Activated gamma-delta T cell (primary cell): Measurements from ENCODE around the gene DBH.

ENCODE experiments used
- DNase-seq: peaks from one replicate; lab custom pipeline; 2025; lab: John Stamatoyannopoulos, UW

Gene DBH

GRCh38 chr9:133701981-133702797 is 66.0 kb downstream of the DBH start:
- no peak for DNase-seq

GRCh38 chr9:133702798-133703590 is 66.8 kb downstream of the DBH start:
- DNase-seq, result no peak

DNA sequence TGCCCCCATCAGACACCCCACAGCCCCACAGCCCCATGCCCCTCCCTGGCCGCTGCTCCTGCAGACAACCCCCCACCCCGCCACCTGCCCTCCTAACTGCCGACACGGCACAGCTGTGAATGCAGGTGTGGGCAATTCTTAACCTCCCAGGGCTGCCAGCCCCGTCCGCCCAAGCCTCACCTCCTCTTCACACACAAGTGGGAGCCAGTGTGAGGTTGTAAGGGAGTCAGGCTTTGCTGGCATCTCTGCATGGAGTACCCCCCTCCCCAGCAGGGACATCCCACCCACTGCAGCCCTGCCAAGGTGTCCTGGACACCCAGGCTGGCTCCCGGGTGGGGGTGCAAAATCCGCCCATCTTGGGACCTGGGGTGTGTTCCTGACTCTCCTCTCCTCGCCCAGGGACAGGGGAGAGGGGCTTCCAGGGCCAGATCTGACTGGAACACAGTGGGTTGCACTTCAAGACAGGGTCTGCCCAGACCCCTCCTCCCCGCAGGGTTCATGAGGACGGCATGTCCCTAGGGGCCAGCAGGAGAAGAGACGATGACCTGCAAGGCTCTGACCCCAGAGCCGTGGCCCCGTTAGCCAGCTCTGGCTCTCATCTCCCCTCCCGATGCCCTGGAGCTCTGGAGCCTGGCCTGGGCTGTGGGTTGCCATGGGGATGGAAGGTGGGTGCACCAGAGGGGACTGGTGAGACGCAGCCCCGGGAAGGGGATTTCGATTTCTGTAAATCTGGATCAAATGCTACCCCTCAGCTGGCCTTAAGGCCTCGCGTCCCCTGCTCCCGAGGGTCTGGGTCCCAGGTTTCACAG is 67.6 kb downstream of the DBH start:
- no peak for DNase-seq

DNA sequence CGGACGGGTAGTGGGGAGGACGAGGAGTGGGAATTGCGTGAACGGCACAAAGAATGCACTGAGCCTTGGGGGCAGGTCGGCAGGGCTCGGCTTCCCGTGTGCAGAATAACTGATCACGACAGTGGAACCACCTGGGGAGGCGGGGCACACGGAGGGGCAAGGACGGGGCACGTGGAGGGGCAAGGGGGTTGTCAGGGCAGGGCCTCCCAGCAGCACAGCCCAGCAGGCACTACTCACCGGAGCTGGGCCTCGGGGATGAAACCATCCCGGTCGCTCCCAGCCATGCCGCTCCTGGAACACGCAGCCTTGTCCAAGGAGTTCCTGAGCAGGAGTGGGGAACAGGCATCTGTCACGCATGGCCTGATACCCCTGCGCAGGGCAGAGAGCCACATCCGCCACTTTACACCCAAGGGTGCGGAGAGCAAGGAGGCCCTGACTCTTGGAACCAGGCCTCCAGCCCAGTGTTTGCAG is 68.6 kb downstream of the DBH start:
- no peak for DNase-seq

DNA sequence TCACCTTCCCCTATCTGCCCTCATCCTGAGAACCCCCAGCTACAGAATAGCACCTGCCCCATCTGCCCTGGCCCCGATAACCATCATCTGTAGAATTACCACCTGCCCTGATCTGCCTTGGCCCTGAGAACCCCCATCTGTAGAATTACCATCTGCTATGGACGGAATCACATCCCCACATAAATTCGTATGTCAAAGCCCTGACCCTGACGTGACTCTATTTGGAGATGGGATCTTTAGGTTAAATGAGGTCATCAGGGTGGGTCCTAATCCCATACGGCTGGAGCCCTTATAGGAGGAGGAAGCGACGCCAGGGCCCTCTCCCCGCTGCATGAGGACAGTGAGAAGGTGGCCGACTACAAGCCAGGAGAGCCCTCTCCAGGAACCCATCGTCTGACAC is 69.4 kb downstream of the DBH start:
- DNase-seq, result no peak

DNA sequence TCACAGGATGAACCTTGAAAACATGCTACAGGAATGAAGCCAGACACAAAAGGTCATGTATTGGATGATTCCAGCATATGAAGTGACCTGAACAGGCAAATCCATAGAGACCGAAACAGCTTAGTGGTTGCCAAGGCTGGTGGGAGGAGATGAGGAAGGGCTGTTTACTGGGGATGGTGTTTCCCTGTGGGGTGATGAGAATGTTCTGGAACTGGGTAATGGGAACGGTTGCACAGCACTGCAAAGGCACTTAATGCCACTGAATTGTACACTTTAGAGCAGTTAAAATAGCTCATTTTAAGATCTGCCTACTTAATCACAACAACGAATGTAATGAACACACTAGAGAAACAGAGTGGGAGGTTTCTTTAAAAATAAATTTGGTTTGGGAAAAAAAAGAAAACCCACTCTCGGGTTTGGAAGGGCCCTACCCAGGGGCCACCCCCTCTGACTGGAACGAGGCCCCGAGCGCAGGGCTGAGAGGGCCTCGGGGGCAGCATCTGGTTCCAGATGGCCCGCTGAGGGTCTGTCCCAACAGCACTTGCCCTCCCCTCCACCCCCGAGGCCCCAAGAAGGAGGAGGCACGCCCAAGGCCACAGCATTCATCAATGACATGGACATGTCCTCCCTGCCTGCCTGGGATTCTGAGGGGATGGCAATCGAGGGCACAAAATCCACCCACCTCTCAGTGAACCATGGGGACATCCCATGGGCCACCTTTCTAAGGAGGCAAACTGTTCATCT is 70.3 kb downstream of the DBH start:
- DNase-seq, result no peak

DNA sequence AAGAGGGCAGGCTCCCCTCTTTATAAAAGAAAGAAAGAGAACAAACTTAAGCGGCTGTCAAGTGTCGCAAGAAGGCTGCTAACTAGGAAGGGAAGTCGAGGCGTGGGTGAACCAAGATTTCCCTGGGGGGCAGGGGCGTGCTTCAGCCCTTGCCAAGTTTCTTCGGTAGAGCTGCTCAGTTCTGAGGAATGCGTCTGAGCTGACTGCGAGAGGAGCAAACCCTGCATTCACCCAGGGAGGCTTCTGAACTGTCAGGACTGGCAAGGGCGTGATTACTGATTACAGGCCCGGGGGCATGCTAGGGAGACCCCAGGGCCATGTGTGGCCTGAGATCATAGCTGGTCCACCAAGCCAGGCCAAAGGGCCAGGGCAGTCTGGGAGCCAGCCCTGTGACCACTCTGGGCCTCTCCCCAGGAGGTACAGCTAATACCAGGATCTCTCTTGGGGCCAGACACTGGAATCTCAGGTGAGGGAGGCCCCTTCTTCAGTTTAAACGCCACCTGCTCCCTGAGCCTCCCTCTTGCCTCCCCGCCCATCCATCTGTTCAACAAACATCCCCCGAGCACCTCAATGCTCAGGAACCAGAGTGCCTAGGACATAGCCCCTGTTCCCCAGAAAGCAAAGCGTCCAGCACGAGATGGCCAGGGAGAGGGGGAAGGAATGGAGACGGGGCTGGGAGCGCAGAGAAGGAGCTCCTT is 71.1 kb downstream of the DBH start:
- no peak for DNase-seq

DNA sequence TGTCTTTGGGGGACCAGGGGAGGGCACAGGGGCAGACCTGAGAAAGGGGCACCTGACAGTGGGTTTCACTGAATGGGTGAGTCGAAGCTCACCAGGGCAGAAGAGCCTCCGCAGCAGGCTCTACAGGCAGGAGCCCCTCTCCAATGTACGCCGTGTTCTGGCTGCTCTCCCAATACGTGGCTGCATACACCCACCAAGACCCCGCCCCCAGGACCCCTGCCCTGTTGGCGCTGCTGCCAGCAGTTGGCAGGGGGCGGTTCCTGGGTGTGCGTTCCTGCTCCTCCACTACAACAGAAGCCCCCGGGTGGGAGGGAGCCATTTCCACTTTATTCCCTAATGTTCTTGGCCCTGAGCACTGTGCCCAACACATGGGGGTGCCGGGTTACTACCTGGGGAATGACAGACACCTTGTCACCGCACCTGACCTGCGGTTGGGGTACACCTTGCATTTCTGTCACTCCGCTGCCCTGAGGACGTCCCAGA is 71.6 kb downstream of the DBH start:
- DNase-seq, result no peak

DNA sequence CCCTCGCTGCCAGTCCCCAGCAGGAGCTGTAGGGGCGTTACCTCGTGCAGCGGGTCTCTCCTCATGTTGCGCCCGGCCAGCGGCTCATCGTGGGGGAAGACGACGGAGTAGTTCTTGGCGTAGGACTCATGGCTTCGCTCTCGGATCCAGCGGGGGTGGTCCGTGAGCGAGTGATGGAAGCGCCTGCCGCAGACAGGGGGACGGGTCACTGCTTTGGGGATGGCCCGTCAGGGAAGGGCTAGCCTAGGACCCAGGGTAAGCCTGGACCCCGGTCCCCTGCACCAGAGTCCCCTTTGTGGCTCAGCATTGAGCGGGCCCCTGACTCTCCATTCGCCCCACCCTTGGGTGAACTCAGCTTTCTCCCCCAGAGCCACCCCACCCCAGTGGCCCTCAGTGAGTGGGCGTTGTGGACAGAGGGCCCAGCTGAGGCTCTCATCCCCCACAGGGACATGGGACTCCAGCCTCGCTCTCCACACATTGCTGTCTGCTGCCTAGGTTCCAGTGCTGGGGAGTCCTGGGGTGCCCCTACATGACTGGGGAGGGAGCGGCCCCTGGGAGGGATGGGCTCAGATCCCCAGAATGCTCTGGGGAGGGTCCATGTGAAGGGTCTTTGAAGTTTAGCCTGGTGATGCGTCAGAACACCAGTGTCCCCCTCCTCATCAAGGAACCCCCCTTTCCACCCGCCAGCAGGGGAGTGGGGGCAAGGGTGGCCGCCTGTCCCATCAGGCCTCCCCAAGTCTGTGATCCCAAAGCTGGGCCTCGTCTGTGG is 72.3 kb downstream of the DBH start:
- DNase-seq, result no peak
